DOHH2 (cell line): ENCODE data around the gene ZNF248.

ENCODE experiments used
- H3F3A ChIP-seq: fragments of 200-600 bp; sonication (generic), shearing (Covaris generic); 2 replicates; pipeline ENCODE4 v1.6.0; 2016; ENCODE audit warnings: antibody characterized with exemption, mild to moderate bottlenecking; ENCODE audit not compliant: control insufficient read depth, insufficient read depth
- H3K27ac ChIP-seq: fragments of 200-600 bp; sonication (generic); 2 replicates; pipeline ENCODE4 v1.5.1; 2014; ENCODE audit warnings: low read depth, mild to moderate bottlenecking, low read length, moderate library complexity
- H3K27me3 ChIP-seq: fragments of 200-600 bp; sonication (generic); 2 replicates; pipeline ENCODE4 v1.6.1; 2014; ENCODE audit warnings: mild to moderate bottlenecking, low read length, mixed read lengths; ENCODE audit not compliant: control insufficient read depth
- H3K36me3 ChIP-seq: fragments of 200-600 bp; sonication (generic); 2 replicates; pipeline ENCODE4 v1.6.1; 2014; ENCODE audit warnings: mild to moderate bottlenecking, low read length, moderate library complexity, mixed read lengths; ENCODE audit not compliant: control insufficient read depth
- H3K4me1 ChIP-seq: fragments of 200-600 bp; sonication (generic); 2 replicates; pipeline ENCODE4 v1.6.1; 2014; ENCODE audit warnings: mild to moderate bottlenecking, low read length, mixed read lengths; ENCODE audit not compliant: control insufficient read depth
- H3K4me2 ChIP-seq: fragments of 200-600 bp; sonication (generic); 2 replicates; pipeline ENCODE4 v1.6.0; 2014; ENCODE audit warnings: mild to moderate bottlenecking, low read length, moderate library complexity
- H3K4me3 ChIP-seq: fragments of 200-600 bp; sonication (generic); 2 replicates; pipeline ENCODE4 v1.5.1; 2014; ENCODE audit warnings: mild to moderate bottlenecking, low read length, mixed read lengths
- H3K79me2 ChIP-seq: fragments of 200-600 bp; sonication (generic); 2 replicates; pipeline ENCODE4 v1.6.1; 2014; ENCODE audit warnings: mild to moderate bottlenecking, low read length, mixed read lengths; ENCODE audit not compliant: control insufficient read depth
- H3K9me2 ChIP-seq: fragments of 200-600 bp; sonication (generic); replicated peaks from 2 replicates; pipeline ENCODE4 v1.6.1; 2014; ENCODE audit warnings: mild to moderate bottlenecking, low read length, mixed read lengths; ENCODE audit not compliant: control insufficient read depth
- H3K9me3 ChIP-seq: fragments of 200-600 bp; sonication (generic); 2 replicates; pipeline ENCODE4 v1.6.1; 2014; ENCODE audit warnings: antibody characterized with exemption, low read length, mixed read lengths; ENCODE audit not compliant: control insufficient read depth, insufficient read depth
- H4K20me1 ChIP-seq: fragments of 200-600 bp; sonication (generic); 2 replicates; pipeline ENCODE4 v1.6.0; 2014; ENCODE audit warnings: low read depth, mild to moderate bottlenecking, antibody characterized with exemption, low read length, moderate library complexity; ENCODE audit not compliant: control insufficient read depth, insufficient read depth
- EZH2phosphoT487 ChIP-seq: fragments of 200-600 bp; sonication (generic); IDR thresholded peaks from 2 replicates; pipeline ENCODE4 v1.6.1; 2017; ENCODE audit warnings: borderline replicate concordance, mild to moderate bottlenecking, antibody characterized with exemption, low read length, moderate library complexity, mixed read lengths
- TF ChIP-seq, protein P1 (sequence below): fragments of 200-600 bp; sonication (generic); IDR thresholded peaks from one replicate; pipeline ENCODE4 v1.5.1; 2014; ENCODE audit warnings: antibody characterized with exemption, mild to moderate bottlenecking, low read depth, low read length; ENCODE audit not compliant: poor library complexity, severe bottlenecking

Gene ZNF248

GRCh38 chr10:37857287-37858211, at the start of gene ZNF248:
Gene ZNF248 (minus strand): TSS chr10:37857610. CDS start chr10:37856310, 1,300 bp downstream.
- Histone ChIP-seq H3K4me1 (peaks cover 23% of the 10 kb centered on the region), H3K9me3 (peaks cover 6% of the 10 kb centered on the region; the same call in 1 of the 2 replicates), H3K79me2 (peaks cover 39% of the 10 kb centered on the region), H3F3A (no peaks in the 10 kb centered on the region), H3K36me3 (peaks cover 23% of the 10 kb centered on the region), H3K27ac (peak within 1 kb of the TSS; percentile 74), H3K4me3 (peak within 1 kb of the TSS; percentile 98), H3K9me2 (no peaks in the 10 kb centered on the region), H3K27me3 (no peaks in the 10 kb centered on the region), H4K20me1 (no peaks in the 10 kb centered on the region), H3K4me2 (peak within 1 kb of the TSS; percentile 96)
- TF ChIP-seq EZH2phosphoT487, result no peak
- TF ChIP-seq, protein P1, sequence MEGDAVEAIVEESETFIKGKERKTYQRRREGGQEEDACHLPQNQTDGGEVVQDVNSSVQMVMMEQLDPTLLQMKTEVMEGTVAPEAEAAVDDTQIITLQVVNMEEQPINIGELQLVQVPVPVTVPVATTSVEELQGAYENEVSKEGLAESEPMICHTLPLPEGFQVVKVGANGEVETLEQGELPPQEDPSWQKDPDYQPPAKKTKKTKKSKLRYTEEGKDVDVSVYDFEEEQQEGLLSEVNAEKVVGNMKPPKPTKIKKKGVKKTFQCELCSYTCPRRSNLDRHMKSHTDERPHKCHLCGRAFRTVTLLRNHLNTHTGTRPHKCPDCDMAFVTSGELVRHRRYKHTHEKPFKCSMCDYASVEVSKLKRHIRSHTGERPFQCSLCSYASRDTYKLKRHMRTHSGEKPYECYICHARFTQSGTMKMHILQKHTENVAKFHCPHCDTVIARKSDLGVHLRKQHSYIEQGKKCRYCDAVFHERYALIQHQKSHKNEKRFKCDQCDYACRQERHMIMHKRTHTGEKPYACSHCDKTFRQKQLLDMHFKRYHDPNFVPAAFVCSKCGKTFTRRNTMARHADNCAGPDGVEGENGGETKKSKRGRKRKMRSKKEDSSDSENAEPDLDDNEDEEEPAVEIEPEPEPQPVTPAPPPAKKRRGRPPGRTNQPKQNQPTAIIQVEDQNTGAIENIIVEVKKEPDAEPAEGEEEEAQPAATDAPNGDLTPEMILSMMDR, result no peak

DNA sequence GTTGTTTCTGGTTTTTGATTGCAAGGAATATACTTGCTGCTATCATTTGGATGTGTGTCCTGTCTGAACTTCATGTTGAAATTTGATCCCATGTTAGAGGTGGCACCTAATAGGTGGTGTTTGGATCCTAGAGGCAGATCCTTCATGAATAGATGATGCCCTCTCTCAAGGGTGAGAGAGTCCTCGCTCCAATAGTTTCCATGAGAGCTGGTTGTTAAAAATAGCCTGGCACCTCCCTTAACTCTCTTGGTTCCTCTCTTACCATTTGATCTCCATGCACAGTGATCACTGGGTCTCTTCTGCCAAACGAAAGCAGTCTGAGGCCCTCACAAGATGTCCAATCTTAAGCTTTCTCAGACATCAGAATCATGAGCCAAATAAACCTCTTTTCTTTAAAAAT, 49.0 kb upstream of the ZNF248 start:
- no peaks in the 10 kb centered on the region for H3K4me1 ChIP-seq
- TF ChIP-seq EZH2phosphoT487, result no peak
- TF ChIP-seq, protein P1, result no peak
- no peaks in the 10 kb centered on the region for H4K20me1 ChIP-seq
- H3K4me3 ChIP-seq, result no peak overlapping the region
- H3K79me2 ChIP-seq, result no peaks in the 10 kb centered on the region
- H3K4me2 ChIP-seq, result no peak overlapping the region
- no peaks in the 10 kb centered on the region for H3K27me3 ChIP-seq
- H3K9me2 ChIP-seq, result no peaks in the 10 kb centered on the region
- no peak overlapping the region for H3K27ac ChIP-seq
- H3K9me3 ChIP-seq, result no peaks in the 10 kb centered on the region; the same call in 1 of the 2 replicates
- no peaks in the 10 kb centered on the region for H3K36me3 ChIP-seq
- H3F3A ChIP-seq, result no peaks in the 10 kb centered on the region

DNA sequence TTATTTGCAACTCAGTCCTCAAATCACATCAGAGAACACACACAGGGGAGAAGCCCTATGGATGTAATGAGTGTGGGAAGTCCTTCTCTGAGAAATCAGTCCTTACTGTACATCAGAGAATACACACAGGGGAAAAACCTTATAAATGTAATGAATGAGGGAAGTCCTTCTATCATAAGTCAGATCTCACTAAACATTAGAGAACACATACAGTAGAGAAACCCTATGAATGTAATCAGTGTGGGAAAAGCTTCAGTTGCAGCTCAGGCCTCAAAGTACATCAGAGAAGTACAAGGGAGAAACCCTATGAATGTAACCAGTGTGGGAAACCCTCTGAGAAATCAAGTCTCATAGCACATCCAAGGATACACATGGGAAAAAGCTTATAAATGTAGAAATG, 39.0 kb upstream of the ZNF248 start:
- no peak for TF ChIP-seq EZH2phosphoT487
- TF ChIP-seq, protein P1, result no peak
- no peaks in the 10 kb centered on the region for H3K79me2 ChIP-seq
- no peak overlapping the region for H3K4me3 ChIP-seq
- H3K9me3 ChIP-seq, result peaks cover 18% of the 10 kb centered on the region
- no peaks in the 10 kb centered on the region for H3F3A ChIP-seq
- no peaks in the 10 kb centered on the region for H3K9me2 ChIP-seq
- H3K27me3 ChIP-seq, result no peaks in the 10 kb centered on the region
- H3K4me1 ChIP-seq, result no peaks in the 10 kb centered on the region
- no peak overlapping the region for H3K27ac ChIP-seq
- no peak overlapping the region for H3K4me2 ChIP-seq
- no peaks in the 10 kb centered on the region for H4K20me1 ChIP-seq
- no peaks in the 10 kb centered on the region for H3K36me3 ChIP-seq
